DMS53 treated with DMSO at 0.1 percent for 48 hours (cell line): ENCODE data around the gene BARHL1.

Source experiments
- DNase-seq: peaks from one replicate; lab custom pipeline; 2025; ENCODE audit not compliant: unreplicated experiment; lab: John Stamatoyannopoulos, UW

BARHL1 gene

DNA sequence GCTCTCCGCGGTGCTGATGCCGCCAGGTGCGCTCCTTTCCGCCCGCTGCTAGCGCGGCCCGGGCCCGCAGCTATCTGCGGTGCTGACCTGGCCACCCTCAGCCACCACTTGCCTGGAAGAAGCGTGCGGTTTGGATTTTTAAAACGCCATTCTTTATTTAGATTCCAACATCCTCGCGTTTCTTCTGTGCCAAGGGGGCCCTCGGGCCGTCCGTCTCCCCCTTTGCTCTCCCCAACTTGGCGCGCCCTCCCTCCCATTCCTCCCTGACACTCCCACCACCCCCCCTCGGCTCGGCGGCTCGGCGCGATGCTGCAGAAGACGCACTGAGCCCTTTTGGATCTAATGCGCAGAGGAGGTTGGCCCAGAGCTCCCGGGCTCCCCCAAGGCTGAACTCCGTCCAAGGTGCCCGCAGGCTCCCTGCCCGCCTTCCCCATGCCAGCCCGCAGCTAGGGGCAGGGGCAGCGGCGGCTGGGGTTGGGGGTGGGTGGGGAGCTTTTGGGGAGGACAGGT is at the start of gene BARHL1:
TSS of gene BARHL1 (plus strand) at position 331 of the 510 bp plus-strand sequence. CDS start 192 bp downstream, outside the sequence.
- no peak for DNase-seq

DNA sequence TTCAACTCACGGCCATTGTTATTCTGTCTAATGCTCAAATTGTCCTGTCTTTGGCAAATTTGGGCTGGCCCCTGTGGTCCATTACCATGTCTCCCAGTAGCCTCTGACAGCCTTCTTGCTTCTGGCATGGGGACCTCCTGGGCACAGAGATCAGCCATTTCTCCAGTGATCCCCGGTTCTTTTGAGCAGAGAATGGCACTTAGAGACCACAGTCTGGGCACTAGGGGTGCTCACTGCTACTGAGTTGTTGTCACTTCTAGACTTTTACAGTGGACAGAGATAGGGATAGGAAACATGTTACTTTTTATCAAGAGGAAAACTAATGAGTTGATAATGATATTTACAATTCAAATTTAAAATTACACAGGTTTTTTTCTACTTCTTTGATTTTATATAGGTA is 47.6 kb upstream of the BARHL1 start:
- DNase-seq, result no peak

DNA sequence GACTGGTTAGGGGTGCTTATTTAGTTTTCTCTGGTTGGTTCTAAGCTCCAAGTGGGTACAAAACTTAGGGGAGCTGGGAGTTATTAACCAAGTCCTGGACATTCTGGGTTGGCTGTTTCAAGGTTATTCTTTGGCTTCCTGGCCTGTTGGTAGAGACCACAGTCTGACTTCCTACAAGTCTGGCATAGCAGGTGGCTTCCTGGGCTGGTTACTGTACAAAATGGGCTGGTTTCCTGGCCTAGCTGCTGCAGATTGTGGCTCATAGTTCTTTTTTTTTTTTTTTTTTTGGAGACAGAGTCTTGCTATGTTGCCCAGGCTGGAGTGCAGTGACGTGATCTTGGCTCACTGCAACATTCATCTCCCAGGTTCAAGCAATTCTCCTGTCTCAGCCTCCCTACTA is 46.3 kb upstream of the BARHL1 start:
- DNase-seq, result no peak

DNA sequence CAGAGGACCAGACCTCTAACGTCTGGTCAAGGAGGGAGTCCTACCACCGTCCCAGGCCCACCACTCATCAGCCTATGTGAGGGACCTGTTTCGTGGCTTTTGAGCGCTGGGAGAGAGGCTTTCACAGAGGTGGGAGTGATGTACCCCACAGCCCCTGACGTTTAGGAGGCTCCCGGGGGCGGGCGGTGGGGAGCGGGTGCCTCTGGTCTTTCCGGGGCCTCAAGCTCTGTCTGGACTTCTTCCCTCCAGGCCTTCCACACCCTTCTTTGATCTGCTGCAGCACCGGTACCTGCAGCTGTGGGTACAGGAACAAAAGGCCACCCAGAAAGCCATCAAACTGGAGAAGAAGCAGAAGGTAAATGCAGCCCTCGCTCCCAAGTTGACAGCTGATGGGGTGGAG is 45.1 kb upstream of the BARHL1 start:
- no peak for DNase-seq

DNA sequence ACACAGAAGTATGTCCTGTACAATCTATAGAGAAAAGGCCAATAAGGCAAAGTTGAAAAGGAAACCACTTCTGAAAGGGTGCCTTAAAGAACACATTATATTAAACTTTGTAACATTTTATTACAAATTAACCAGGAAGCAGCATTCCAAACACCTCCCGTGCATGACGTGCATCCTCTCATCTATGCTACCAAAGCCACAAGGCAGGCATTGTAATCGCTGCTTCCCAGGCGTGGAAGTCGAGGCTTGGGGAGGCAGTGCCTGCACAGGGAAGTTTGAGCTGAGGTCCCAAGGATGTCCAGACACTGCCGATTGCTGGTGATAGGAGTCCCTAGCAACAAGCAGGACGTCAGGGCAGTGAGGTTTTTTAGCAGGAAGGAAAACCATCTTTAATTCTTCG is 44.3 kb upstream of the BARHL1 start:
- DNase-seq, result no peak

DNA sequence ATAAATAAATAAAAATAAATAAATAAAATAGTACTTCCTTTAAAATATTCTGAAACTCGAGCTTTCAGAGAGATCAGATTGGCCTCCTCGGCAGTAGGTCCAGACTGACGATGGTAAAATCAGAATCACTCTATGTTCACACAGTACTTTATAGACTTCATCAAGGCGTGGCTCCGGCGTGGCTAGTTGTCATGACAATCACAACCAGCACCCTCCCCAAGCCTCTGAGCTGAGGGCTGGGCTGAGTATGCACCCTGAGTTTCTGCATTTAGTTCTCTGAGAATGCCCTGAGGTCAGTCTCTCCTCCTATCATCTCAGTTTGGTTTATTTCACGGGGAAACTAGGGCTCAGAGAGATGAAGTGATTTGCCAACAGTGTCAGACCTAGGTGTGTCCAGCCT is 43.3 kb upstream of the BARHL1 start:
- DNase-seq, result no peak

DNA sequence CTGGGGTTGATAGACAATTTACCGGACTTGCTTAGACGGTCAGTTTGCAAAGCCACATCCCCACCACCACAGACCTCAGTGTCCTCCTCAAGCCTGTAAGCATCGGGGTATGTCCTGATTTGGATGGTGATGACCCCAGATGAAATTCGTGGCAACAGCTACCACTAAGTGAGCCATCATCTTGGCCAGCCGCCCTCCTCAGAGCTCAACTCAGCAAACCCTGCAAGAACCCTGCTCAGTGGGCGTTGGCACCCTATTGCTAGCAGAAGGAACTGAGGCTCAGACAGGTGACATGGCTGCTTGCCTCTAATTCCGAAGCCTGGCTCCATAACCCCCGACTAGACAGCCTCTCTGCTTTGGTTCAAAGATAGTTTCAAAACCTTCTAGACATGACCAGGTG is 41.4 kb upstream of the BARHL1 start:
- DNase-seq, result no peak

DNA sequence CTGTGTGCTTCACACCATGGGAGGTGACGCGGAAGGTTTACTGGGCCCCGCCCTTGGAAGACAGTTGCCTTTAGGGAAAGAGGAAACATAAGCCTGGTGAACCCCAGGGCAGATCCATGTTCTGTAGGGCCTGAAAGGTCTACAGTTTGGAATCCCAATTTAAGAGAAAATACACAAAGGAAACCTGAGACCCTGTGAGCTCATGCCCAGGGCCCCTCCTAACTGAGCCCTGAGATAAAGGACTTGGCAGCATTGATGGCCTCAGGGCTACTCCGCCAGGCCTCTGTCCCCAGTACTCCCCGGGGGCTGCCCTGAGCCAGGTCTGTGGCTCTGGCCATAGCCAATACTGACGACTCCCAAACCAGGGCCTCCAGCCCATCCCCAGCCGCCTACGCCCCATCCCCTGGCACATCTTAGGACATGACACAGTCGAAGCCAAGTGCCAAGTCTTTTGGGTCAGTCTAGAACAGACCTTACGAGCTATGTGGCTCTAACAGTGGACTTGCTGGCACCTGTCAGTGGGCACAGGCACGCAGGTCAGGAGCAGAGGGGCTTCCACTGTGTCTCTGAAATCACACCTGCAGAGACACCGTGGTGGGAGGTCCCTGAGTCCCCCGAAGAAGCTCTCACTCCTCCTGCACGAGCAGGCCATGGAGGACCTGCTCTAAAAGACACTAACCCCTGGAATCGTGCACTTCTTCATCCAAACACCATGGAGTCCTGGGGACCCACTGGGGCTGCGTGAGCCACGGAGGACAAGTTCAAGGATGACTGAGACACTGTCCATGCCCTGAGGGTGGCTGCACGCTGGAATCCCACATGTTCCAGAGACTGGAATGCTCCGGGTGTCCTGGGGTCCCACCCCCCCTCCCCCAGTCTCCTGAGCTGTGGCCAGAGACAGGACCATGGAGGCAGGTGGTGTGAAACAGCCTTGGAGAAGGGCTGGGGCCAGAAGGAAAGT is 40.3 kb upstream of the BARHL1 start:
- no peak for DNase-seq

DNA sequence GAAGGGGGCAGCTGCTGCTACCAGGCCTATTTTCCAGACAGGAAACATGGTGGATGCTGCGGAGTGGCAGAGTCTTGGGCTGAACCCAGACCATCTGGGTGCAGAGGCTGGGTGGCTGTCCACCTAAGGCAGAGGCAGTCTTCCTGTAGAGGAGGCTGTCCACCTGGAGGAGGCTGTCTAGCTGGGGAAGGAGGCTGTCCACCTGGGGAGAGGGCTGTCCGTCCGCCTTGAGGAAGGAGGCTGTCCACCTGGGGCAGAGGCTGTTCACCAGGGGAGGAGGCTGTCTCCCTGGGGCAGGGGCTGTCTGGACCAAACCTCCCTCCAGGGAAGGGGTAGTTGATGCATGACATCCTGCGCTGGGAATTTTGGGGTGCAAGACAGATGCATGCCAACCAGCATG is 39.2 kb upstream of the BARHL1 start:
- DNase-seq, result no peak

DNA sequence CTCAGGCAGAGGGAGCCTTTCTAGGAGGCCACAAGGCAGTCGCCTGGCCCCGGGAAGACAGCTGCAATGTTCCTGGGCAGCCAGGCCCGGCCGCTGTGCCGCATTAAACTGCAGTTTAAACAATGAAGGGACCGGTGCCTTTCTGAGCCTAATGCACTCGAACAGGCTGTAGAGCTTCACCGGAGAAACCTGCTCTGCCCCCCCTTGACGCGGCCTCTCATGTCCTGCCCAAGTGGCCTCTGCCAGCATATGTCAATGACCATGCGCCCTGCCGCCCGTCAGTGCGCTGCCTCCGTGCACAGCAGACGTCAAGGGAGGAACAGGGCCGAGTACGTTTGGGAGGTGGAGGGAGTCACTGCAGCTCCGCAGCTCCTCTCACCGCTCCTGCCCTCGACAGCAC is 38.4 kb upstream of the BARHL1 start:
- DNase-seq, result peak; percentile 41

DNA sequence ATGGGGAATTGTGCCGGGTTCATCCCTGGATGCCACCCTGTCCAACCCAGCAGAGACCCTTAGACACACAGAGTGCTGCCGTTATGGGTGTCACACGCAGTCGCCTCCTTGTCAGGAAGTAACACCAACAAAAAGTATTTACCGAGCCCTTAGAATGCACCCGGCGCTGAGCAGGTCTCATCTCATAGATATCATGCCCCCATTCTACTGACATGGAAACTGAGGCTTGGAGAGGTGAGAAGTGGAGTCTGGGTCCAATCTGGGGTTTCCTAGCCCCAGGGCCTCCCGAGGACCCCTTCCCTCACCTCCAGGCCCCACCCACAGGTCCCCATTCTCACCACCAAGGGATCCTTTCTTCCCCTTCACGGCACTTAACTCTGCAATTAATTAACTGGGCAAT is 36.8 kb upstream of the BARHL1 start:
- no peak for DNase-seq

DNA sequence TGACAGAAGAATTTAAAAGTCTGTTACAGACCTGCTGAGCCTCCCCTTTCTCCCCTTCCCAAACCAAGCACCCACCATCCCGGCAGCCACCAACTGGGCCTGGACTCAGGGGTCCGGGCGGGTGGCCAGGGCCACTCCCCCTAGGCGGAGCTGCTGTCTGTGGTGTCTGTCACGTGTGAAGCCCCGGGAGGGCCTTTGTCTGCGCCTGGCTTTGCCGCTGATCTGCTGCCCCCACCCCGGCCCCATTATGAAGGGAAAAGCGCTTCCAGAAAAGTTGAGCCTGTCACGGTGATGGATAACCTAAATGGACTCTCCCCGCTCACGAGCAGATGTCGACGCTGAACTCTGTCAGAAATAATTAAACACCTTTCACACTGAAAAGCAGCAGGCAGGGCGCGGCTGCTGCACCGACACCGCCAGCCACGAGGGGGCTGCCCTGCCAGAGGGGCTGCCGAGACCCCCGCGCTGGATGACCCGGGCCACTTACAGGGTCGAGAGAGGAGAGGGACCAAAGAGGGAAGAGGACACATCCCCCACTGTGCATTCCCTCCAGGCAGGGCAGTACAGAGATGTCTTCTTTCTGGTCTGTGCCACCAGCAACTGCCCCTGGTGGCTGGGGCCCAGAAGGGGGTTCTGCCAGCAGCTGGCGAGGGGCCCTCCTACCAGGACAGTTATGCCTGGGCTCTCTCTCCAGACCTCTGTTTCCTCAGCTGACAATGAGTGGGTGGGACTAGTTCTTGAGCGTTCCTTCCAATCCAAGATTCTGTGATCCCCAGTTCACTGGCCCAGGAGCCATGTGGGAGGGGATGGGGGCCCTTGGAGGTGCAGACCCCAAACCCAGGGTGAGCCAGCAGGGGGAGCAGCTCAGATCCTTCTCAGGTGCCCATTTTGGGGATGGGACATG is 36.0 kb upstream of the BARHL1 start:
- DNase-seq, result no peak

DNA sequence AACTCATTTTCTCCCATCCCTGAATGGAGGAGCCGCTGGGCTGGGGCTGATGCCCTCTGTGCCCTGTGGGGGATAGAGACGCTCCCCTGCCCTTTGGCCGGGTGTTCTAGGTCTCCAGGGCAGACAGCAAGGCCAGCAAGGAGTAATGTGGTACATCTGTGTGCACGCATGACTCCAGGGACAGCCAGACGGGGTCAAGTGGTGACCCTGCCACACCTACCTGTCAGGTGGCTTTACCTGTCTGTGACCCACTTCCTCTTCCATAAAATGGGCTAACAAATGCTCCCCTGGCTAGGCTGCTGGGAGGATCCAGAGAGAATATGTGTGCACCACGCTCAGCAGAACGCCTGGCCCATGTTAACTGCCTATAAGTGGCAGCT is 35.4 kb upstream of the BARHL1 start:
- no peak for DNase-seq

DNA sequence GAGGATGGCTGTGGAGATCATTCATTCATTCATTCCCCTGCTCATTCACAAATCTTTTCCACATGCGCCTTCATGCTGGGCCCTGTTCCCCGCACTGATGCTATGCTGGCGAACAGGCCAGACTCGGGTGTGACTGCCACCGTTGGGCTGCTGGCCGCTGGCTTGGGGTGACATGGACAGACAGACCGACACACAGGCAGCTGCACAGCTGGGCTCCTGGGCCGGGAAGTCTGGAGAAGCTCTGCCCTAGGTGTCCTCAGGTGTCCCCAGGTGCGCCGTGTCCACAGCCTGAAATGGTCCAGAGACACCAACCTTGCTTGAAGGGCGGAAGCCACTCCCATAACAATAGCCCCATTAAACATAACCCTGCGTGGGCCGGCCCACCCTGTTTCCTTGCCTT is 35.0 kb upstream of the BARHL1 start:
- no peak for DNase-seq

DNA sequence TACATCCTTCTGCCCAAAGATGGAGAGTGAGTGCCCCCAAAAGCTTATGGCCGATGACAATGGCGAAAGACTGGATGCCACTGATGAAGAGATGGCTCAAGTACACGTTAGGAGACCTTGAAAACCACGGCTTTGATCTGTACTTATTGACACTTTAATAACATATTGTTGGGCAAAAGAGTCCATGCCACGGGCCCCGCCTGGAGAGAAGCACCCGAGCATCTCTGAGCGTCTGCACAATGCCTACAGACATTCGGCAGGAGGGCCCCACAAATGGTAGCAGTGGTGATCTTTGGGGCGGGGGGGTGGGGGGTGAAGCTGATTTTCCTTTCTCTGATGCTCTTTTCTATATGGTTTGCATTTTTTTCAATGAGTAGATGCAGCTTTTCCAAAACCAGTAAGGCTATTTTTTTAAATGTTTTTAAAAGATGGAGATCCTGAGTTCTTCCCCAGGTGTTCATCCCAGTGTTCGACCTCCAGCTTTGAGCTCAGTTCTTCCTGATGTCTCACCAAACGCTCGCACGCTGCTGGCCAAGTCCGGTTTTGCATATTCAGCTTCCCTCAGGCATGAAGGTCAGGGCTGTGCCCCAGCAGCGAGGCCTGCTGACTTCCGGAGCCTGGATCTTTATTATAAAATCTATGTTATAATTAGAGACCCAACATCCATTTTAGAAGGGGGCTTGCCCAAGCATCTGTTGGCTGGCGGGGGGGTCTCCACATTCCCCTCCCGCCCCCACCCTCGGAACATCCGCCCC is 34.3 kb upstream of the BARHL1 start:
- DNase-seq, result no peak

DNA sequence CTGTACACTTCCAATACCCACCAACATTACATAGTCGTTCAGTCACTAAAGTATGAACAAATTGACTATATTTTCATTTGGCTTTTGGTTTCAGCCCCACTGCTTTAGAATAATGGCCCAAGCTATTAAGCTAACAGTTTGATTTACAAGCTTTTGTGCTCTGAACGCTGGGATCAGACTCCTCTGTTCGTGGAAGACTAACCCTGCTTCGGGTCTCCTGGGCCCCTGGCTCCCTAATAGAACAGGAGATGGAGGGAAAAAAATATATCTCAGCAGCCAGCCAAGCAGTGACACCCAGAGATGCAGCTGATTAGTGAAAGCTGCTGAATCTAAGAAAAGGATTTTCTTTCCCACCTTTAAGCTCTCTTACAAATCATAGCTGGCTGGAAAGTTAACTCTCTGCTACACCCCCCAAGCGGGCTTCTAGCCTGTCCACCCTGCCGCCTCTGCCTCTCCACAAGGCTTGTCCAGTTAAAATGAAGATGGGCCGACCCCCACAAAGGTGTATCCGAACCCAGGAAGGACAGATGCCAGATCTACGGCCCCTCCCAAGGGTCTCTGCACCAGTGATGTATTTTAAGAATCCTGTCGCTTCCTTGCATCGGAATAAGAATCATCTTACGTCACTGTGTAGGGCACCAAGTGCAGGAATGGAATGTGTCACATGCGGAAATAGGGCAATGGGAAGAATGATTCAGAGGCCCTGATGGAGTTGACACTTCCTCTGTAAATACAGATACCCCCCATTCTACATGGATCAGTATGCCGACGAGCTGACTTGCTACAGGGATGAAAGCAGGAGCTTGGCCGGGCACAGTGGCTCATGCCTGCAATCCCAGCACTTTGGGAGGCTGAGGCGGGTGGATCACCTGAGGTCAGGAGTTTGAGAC is 33.4 kb upstream of the BARHL1 start:
- no peak for DNase-seq

DNA sequence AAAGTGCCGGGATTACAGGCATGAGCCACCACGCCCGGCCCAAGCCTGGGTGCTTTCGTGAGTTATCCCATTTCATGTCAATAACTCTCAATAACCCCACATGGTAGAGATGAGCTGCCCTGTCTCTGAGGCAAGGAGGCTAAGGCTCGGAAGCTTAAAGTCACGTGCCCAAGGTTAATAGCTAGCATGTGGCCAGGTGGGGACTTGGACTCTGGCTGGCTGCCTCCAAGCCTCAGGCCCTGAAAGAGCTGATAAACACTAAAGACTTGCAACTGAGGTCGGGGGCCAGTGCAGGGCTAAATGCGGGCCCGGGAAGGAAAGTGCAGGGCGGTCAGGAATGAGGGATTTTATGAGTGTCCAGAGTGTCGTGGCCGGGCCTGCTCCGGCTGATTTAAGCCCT is 30.9 kb upstream of the BARHL1 start:
- no peak for DNase-seq

DNA sequence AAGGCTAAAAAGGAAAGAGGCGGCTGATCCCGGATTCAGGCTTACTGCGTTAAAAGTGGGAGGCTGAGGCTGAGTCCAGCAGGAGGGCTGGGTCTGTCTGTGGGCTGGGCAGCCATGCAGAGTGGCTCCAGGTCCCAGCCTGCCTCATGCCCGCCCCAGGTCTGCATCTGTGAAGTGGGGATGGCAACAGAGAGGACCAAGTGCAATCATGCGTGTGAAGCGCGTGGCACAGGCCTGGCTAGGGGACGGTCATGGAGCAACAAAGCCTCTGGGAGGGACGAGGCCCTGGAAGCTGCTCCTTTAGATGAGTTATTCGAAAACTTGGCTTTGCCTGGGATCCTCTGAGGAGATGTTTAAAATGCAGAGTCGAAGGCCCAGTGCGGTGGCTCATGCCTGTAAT is 30.4 kb upstream of the BARHL1 start:
- DNase-seq, result no peak

DNA sequence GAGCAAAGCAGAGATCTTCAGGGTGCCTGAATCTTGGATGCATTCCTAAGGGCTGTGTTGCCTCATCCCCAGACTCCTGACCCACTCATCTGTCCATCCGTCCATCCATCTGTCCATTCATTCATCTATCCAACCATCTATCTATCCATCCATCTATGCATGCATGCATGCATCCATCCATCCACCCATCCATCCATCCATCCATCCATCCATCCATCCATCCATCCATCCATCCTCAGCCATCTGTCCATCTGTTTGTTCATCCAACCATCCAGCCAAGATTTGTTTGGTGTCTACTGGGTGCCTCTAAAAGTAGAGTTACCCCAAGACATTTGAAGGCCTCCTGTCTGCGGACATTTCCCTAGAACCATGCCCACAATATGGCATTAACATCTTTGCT is 27.7 kb upstream of the BARHL1 start:
- no peak for DNase-seq

DNA sequence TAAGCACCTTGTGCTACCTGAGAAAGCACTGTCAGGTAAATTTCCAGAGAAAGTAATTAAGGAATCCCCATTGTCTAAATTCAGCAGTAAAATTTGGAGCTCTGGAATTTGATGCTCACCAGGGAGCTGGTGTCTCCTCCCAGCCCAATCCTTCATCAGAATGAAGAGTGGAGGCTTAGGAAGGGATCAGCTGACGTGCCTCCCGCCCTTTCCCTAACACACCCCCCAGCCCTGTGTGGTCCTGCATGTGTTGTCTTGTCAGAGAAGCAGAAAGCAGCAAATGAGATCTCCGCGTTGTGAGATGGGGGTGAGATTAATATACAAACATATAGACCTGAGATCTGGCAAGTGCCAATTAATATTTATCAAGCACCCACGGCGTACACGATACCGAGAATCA is 26.9 kb upstream of the BARHL1 start:
- no peak for DNase-seq
